H1 (cell line): ENCODE data around the gene GRIA2. TPM values are rescaled to one million over a fixed set of nuclear protein-coding genes. Genes with fewer than 3 reads are reported as not detected.

ENCODE experiments used
- polyA plus RNA-seq, 7 experiments: library from polyadenylated mRNA; depleted of rRNA in 3 of 7; stranded (reverse) in 5 of 7; unstranded in 2 of 7; fragments of >200 nt in 5 of 7; fragments of 200-250 nt in 2 of 7; gene quantifications; 1 replicate in 5 of 7; 2 replicates in 1 of 7; 4 replicates in 1 of 7; pipeline versions ENCODE4 v1.2.1 to v1.2.3, GENCODE V29; 2011 to 2013; ENCODE audit warnings: missing spikeins in 2 of 7, mixed read lengths in 2 of 7
- total RNA-seq: library from RNA; stranded (reverse); fragmentation: NEBNext Ultra II Directional; extraction: Animal tissue kit (Norgen Biotek cat#: 25700); gene quantifications from 2 replicates; pipeline ENCODE4 v1.2.1, GENCODE V29; 2021
- TF ChIP-seq, protein P1 (sequence below): fragments of 300-600 bp; sonication (generic); IDR thresholded peaks from 2 replicates; pipeline ENCODE4 v1.7.1; 2012; ENCODE audit warnings: low read length, moderate library complexity, mild to moderate bottlenecking, inconsistent platforms; ENCODE audit not compliant: insufficient replicate concordance

Gene GRIA2
- total and polyA plus RNA-seq, 2 of the 8 experiments (the other 6 are each of a cell fraction or from before 2014, with no cell fraction given): not detected

DNA sequence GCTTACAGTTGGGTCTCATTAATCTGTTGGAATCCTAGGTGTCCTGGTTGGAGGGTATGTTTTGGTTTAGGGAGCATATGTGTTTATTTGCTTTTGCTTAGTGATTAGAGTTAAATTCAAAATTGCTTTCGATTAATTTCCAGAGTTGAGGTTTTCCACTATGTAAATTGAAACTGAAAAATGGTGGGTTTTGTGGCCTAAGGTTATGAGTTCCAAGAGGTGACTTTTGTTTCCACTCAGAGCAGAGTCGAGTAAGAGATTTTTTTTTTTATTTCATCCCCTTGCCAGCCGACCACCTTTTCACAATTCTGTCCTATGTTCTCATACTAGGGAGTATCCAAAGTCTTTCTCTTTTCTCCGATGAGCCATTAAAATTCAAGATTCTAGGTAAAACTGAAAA lies 66.9 kb downstream of the GRIA2 start (continued):
- TF ChIP-seq, protein P1, sequence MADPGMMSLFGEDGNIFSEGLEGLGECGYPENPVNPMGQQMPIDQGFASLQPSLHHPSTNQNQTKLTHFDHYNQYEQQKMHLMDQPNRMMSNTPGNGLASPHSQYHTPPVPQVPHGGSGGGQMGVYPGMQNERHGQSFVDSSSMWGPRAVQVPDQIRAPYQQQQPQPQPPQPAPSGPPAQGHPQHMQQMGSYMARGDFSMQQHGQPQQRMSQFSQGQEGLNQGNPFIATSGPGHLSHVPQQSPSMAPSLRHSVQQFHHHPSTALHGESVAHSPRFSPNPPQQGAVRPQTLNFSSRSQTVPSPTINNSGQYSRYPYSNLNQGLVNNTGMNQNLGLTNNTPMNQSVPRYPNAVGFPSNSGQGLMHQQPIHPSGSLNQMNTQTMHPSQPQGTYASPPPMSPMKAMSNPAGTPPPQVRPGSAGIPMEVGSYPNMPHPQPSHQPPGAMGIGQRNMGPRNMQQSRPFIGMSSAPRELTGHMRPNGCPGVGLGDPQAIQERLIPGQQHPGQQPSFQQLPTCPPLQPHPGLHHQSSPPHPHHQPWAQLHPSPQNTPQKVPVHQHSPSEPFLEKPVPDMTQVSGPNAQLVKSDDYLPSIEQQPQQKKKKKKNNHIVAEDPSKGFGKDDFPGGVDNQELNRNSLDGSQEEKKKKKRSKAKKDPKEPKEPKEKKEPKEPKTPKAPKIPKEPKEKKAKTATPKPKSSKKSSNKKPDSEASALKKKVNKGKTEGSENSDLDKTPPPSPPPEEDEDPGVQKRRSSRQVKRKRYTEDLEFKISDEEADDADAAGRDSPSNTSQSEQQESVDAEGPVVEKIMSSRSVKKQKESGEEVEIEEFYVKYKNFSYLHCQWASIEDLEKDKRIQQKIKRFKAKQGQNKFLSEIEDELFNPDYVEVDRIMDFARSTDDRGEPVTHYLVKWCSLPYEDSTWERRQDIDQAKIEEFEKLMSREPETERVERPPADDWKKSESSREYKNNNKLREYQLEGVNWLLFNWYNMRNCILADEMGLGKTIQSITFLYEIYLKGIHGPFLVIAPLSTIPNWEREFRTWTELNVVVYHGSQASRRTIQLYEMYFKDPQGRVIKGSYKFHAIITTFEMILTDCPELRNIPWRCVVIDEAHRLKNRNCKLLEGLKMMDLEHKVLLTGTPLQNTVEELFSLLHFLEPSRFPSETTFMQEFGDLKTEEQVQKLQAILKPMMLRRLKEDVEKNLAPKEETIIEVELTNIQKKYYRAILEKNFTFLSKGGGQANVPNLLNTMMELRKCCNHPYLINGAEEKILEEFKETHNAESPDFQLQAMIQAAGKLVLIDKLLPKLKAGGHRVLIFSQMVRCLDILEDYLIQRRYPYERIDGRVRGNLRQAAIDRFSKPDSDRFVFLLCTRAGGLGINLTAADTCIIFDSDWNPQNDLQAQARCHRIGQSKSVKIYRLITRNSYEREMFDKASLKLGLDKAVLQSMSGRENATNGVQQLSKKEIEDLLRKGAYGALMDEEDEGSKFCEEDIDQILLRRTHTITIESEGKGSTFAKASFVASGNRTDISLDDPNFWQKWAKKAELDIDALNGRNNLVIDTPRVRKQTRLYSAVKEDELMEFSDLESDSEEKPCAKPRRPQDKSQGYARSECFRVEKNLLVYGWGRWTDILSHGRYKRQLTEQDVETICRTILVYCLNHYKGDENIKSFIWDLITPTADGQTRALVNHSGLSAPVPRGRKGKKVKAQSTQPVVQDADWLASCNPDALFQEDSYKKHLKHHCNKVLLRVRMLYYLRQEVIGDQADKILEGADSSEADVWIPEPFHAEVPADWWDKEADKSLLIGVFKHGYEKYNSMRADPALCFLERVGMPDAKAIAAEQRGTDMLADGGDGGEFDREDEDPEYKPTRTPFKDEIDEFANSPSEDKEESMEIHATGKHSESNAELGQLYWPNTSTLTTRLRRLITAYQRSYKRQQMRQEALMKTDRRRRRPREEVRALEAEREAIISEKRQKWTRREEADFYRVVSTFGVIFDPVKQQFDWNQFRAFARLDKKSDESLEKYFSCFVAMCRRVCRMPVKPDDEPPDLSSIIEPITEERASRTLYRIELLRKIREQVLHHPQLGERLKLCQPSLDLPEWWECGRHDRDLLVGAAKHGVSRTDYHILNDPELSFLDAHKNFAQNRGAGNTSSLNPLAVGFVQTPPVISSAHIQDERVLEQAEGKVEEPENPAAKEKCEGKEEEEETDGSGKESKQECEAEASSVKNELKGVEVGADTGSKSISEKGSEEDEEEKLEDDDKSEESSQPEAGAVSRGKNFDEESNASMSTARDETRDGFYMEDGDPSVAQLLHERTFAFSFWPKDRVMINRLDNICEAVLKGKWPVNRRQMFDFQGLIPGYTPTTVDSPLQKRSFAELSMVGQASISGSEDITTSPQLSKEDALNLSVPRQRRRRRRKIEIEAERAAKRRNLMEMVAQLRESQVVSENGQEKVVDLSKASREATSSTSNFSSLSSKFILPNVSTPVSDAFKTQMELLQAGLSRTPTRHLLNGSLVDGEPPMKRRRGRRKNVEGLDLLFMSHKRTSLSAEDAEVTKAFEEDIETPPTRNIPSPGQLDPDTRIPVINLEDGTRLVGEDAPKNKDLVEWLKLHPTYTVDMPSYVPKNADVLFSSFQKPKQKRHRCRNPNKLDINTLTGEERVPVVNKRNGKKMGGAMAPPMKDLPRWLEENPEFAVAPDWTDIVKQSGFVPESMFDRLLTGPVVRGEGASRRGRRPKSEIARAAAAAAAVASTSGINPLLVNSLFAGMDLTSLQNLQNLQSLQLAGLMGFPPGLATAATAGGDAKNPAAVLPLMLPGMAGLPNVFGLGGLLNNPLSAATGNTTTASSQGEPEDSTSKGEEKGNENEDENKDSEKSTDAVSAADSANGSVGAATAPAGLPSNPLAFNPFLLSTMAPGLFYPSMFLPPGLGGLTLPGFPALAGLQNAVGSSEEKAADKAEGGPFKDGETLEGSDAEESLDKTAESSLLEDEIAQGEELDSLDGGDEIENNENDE: no peak
